ENCODE data around the gene PPP1R10.

The PPP1R10 gene

DNA sequence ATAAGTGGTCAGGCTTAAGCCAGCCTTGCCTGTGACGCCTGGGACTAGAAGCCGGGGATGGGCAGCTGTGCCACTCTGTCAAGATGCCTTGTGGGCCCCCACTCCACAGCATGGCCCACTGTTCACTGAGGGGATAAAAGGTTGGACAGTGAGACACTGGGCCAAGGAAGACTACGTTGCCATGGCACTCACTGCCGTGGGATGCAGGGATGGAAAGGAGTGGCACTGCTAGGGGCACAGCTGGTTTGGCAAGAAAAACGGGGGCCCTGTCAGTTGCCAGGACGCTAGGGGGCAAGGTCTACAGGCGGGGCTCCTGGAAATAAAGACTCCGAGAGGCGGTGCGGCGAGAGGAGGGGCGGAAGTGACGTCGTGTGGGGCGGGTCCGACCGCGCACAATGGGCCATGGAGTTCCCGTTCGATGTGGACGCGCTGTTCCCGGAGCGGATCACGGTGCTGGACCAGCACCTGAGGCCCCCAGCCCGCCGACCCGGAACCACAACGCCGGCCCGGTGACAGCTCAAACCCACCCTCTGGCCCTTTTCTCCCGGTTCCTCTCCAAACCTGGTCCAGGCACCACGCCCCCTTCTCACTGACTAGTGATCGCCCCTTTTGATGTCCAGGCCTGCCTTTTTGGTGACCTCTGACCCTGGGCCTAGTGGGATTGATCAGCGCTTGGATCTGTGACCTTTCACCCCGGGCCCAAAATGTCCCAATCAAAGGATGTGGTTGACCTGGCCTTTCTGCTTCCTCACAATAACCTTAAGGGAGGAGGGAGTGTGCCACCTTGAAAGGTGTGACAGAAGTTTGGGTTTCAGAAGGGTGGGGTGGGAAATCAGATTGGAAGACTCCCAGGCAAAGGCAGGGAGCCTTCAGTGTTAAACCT is 9.7 kb upstream of the PPP1R10 start, which contains the start of gene ATAT1:
ATAT1 (plus strand) TSS at position 391 of the 883 bp plus-strand sequence.
- H3K4me1 ChIP-seq (ENCODE audit: low read depth, poor library complexity, severe bottlenecking) = no peaks in the 10 kb centered on the region
- no peak within 1 kb of the TSS; the same call in 1 of the 2 replicates for H2AFZ ChIP-seq (ENCODE audit: low read depth)
- H3K4me3 ChIP-seq (IDR thresholded peaks at IDR 0.05; ENCODE audit: insufficient read depth, low read depth, low read length) = no peak within 1 kb of the TSS
- no peaks in the 10 kb centered on the region for H3K36me3 ChIP-seq (ENCODE audit: insufficient read depth)
- peak within 1 kb of the TSS; percentile 25; the same call in 1 of the 2 replicates for H3K9ac ChIP-seq
- H3K79me2 ChIP-seq (ENCODE audit: insufficient read depth, low read depth) = no peaks in the 10 kb centered on the region
- no peaks in the 10 kb centered on the region for H3K27me3 ChIP-seq (ENCODE audit: insufficient read depth, low read depth)
- H3K27ac ChIP-seq = no peak within 1 kb of the TSS
- H4K20me1 ChIP-seq (ENCODE audit: insufficient read depth) = no peaks in the 10 kb centered on the region
- TF ChIP-seq, protein P1, sequence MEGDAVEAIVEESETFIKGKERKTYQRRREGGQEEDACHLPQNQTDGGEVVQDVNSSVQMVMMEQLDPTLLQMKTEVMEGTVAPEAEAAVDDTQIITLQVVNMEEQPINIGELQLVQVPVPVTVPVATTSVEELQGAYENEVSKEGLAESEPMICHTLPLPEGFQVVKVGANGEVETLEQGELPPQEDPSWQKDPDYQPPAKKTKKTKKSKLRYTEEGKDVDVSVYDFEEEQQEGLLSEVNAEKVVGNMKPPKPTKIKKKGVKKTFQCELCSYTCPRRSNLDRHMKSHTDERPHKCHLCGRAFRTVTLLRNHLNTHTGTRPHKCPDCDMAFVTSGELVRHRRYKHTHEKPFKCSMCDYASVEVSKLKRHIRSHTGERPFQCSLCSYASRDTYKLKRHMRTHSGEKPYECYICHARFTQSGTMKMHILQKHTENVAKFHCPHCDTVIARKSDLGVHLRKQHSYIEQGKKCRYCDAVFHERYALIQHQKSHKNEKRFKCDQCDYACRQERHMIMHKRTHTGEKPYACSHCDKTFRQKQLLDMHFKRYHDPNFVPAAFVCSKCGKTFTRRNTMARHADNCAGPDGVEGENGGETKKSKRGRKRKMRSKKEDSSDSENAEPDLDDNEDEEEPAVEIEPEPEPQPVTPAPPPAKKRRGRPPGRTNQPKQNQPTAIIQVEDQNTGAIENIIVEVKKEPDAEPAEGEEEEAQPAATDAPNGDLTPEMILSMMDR (conservative IDR thresholded peaks at IDR 0.05; ENCODE audit: low read depth, low read length) = no peak
- H3K4me2 ChIP-seq = 0 out of 2 replicates have a peak within 1 kb of the TSS, but pooled peaks have one; percentile 30

DNA sequence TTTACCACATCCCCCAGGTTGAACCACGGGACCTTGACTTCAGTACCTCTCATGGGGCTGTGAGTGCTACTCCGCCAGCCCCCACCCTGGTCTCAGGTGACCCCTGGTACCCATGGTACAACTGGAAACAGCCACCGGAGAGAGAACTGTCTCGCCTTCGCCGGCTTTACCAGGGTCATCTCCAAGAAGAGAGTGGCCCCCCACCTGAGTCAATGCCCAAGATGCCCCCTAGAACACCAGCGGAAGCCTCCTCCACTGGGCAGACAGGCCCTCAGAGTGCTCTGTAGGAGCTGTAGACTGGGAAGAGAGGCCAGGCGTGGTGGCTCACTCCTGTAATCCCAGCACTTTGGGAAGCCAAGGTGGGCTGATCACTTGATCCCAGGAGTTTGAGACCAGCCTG is 8.5 kb upstream of the PPP1R10 start:
- H2AFZ ChIP-seq (ENCODE audit: low read depth) = no peak overlapping the region
- no peak overlapping the region for H3K4me3 ChIP-seq (IDR thresholded peaks at IDR 0.05; ENCODE audit: insufficient read depth, low read depth, low read length)
- H3K4me2 ChIP-seq = no peak overlapping the region
- H3K36me3 ChIP-seq (ENCODE audit: insufficient read depth) = no peaks in the 10 kb centered on the region
- TF ChIP-seq, protein P1 (conservative IDR thresholded peaks at IDR 0.05; ENCODE audit: low read depth, low read length) = no peak
- no peaks in the 10 kb centered on the region for H3K27me3 ChIP-seq (ENCODE audit: insufficient read depth, low read depth)
- H3K9ac ChIP-seq = no peak overlapping the region
- H3K27ac ChIP-seq = no peak overlapping the region
- H3K79me2 ChIP-seq (ENCODE audit: insufficient read depth, low read depth) = no peaks in the 10 kb centered on the region
- no peaks in the 10 kb centered on the region for H4K20me1 ChIP-seq (ENCODE audit: insufficient read depth)
- H3K4me1 ChIP-seq (ENCODE audit: low read depth, poor library complexity, severe bottlenecking) = no peaks in the 10 kb centered on the region

DNA sequence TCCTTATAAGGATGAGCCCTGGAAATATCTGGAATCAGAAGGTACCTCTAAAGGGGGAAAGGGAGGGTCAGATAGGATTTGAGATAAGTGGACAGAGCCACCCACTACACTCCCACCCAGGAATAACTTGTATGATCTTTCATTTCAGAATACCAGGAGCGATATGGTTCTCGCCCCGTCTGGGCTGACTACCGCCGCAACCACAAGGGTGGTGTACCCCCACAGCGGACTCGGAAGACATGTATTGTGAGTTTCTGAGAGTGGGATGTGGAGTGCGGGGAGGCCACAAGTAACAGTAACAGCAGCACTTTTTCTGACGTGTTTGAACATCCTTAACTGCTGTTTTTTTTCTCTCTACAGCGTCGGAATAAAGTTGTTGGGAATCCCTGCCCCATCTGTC is 2.5 kb upstream of the PPP1R10 start:
- Histone ChIP-seq H3K4me2 (peak overlapping the region; percentile 86; the same call in 1 of the 2 replicates), H3K27ac (no peak overlapping the region), H3K79me2 (ENCODE audit: insufficient read depth, low read depth) (peaks cover 43% of the 10 kb centered on the region), H4K20me1 (ENCODE audit: insufficient read depth) (no peaks in the 10 kb centered on the region), H3K36me3 (ENCODE audit: insufficient read depth) (peaks cover 10% of the 10 kb centered on the region; the same call in 1 of the 2 replicates), H3K4me3 (IDR thresholded peaks at IDR 0.05; ENCODE audit: insufficient read depth, low read depth, low read length) (no peak overlapping the region), H3K27me3 (ENCODE audit: insufficient read depth, low read depth) (no peaks in the 10 kb centered on the region), H3K4me1 (ENCODE audit: low read depth, poor library complexity, severe bottlenecking) (peaks cover 11% of the 10 kb centered on the region), H2AFZ (ENCODE audit: low read depth) (no peak overlapping the region), H3K9ac (no peak overlapping the region)
- TF ChIP-seq, protein P1 (conservative IDR thresholded peaks at IDR 0.05; ENCODE audit: low read depth, low read length) = no peak

DNA sequence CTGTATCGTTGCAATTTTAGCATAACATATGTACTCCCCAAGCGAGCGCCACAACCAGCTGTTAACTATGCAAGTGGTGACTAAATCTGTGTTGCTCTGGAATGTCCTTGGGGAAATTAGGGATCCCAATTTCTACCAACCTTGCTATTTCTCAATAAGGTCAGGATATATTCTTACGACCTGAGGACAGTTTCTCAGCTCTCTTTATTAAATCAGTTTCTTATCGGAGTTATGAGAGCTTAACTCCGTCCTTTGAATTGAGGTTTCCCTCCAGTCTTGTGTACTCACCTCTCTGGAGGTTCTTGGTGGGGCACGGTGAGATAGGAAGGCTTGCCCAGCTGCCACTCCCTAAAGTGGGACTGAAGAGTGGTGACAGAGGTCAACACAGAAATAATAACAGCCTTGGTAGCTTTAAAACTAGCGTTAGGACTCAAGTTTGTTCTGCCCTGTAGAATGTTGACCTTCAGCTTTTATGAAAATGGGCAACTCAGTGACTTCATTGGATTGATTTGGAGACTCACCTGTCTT is 1.3 kb upstream of the PPP1R10 start:
- H3K27me3 ChIP-seq (ENCODE audit: insufficient read depth, low read depth) = no peaks in the 10 kb centered on the region
- no peak overlapping the region for H3K4me3 ChIP-seq (IDR thresholded peaks at IDR 0.05; ENCODE audit: insufficient read depth, low read depth, low read length)
- peaks cover 54% of the 10 kb centered on the region for H3K79me2 ChIP-seq (ENCODE audit: insufficient read depth, low read depth)
- H2AFZ ChIP-seq (ENCODE audit: low read depth) = peak overlapping the region; percentile 28
- TF ChIP-seq, protein P1 (conservative IDR thresholded peaks at IDR 0.05; ENCODE audit: low read depth, low read length) = no peak
- peaks cover 10% of the 10 kb centered on the region; the same call in 1 of the 2 replicates for H3K36me3 ChIP-seq (ENCODE audit: insufficient read depth)
- H3K9ac ChIP-seq = peak overlapping the region; percentile 98
- H3K4me2 ChIP-seq = peak overlapping the region; percentile 86
- H4K20me1 ChIP-seq (ENCODE audit: insufficient read depth) = no peaks in the 10 kb centered on the region
- peak overlapping the region; percentile 95 for H3K27ac ChIP-seq
- H3K4me1 ChIP-seq (ENCODE audit: low read depth, poor library complexity, severe bottlenecking) = peaks cover 23% of the 10 kb centered on the region
